Measurements from ENCODE around the gene NCOA5.

The NCOA5 gene

DNA sequence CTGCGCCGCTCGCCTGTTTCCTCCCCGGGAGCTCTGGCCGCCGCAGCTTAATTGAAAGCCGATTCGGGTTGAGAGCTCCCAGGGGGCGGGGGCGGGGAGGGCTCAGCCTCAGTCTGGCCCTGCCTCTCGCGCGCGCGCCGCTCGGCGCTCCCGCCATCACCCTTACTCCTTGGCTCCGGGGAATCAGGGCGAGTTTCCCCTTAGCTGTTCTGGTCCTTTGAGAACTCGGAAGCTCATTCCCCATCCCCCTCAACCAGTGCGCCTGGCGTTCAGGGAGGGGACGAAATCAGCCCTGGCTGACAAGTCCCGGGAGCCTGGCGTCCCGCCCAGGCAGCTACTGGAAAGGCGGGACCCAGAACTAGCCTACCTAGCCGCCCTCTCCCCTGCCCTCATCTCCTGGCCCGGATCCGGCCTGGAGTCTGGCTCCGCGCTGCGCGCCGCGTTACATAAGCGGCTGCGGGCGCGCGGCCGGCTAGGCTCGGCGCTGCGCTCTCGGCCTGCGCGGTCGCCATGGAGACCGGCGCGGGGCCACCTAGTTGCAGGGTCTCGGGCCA lies 58.0 kb downstream of the NCOA5 start (continued):
- TF ChIP-seq, protein P1, sequence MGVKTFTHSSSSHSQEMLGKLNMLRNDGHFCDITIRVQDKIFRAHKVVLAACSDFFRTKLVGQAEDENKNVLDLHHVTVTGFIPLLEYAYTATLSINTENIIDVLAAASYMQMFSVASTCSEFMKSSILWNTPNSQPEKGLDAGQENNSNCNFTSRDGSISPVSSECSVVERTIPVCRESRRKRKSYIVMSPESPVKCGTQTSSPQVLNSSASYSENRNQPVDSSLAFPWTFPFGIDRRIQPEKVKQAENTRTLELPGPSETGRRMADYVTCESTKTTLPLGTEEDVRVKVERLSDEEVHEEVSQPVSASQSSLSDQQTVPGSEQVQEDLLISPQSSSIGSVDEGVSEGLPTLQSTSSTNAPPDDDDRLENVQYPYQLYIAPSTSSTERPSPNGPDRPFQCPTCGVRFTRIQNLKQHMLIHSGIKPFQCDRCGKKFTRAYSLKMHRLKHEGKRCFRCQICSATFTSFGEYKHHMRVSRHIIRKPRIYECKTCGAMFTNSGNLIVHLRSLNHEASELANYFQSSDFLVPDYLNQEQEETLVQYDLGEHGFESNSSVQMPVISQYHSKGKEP (tag by site-specific recombination; IDR thresholded peaks at IDR 0.05): no peak
- TF ChIP-seq ZNF335 (tag by site-specific recombination; conservative IDR thresholded peaks at IDR 0.05): peak; percentile 95
- peak; percentile 22; the same call in 1 of the 2 replicates for TF ChIP-seq ZNF394 (tag by site-specific recombination; IDR thresholded peaks at IDR 0.05; ENCODE audit: borderline replicate concordance)
- TF ChIP-seq, protein P2, sequence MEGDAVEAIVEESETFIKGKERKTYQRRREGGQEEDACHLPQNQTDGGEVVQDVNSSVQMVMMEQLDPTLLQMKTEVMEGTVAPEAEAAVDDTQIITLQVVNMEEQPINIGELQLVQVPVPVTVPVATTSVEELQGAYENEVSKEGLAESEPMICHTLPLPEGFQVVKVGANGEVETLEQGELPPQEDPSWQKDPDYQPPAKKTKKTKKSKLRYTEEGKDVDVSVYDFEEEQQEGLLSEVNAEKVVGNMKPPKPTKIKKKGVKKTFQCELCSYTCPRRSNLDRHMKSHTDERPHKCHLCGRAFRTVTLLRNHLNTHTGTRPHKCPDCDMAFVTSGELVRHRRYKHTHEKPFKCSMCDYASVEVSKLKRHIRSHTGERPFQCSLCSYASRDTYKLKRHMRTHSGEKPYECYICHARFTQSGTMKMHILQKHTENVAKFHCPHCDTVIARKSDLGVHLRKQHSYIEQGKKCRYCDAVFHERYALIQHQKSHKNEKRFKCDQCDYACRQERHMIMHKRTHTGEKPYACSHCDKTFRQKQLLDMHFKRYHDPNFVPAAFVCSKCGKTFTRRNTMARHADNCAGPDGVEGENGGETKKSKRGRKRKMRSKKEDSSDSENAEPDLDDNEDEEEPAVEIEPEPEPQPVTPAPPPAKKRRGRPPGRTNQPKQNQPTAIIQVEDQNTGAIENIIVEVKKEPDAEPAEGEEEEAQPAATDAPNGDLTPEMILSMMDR (tag by site-specific recombination; IDR thresholded peaks at IDR 0.05): no peak
- TF ChIP-seq ZNF510 (tag by site-specific recombination; IDR thresholded peaks at IDR 0.05; ENCODE audit: insufficient replicate concordance): no peak
- no peak for TF ChIP-seq ZNF184 (tag by site-specific recombination; IDR thresholded peaks at IDR 0.05)
- no peak for TF ChIP-seq ZNF701 (tag by site-specific recombination; IDR thresholded peaks at IDR 0.05)
- TF ChIP-seq ZNF274 (IDR thresholded peaks at IDR 0.05; ENCODE audit: low read length): no peak
- no peak for TF ChIP-seq ZNF274 (tag by site-specific recombination; IDR thresholded peaks at IDR 0.05; ENCODE audit: borderline replicate concordance)
- TF ChIP-seq ZNF843 (tag by site-specific recombination; IDR thresholded peaks at IDR 0.05): no peak
- TF ChIP-seq FEZF1 (tag by site-specific recombination; IDR thresholded peaks at IDR 0.05): no peak
- TF ChIP-seq ZNF585B (tag by site-specific recombination; IDR thresholded peaks at IDR 0.05): no peak
- TF ChIP-seq, protein P3, sequence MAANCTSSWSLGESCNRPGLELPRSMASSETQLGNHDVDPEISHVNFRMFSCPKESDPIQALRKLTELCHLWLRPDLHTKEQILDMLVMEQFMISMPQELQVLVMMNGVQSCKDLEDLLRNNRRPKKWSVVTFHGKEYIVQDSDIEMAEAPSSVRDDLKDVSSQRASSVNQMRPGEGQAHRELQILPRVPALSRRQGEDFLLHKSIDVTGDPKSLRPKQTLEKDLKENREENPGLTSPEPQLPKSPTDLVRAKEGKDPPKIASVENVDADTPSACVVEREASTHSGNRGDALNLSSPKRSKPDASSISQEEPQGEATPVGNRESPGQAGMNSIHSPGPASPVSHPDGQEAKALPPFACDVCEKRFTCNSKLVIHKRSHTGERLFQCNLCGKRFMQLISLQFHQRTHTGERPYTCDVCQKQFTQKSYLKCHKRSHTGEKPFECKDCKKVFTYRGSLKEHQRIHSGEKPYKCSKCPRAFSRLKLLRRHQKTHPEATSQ (tag by site-specific recombination; IDR thresholded peaks at IDR 0.05): no peak
- TF ChIP-seq SP2 (tag by site-specific recombination; IDR thresholded peaks at IDR 0.05): peak; percentile 84
- TF ChIP-seq ZNF626 (tag by site-specific recombination; IDR thresholded peaks at IDR 0.05): no peak
- peak; percentile 57; the same call in 1 of the 2 replicates for TF ChIP-seq ZNF629 (tag by site-specific recombination; IDR thresholded peaks at IDR 0.05)
- TF ChIP-seq ZNF660 (tag by site-specific recombination; IDR thresholded peaks at IDR 0.05): no peak
- TF ChIP-seq, protein P4, sequence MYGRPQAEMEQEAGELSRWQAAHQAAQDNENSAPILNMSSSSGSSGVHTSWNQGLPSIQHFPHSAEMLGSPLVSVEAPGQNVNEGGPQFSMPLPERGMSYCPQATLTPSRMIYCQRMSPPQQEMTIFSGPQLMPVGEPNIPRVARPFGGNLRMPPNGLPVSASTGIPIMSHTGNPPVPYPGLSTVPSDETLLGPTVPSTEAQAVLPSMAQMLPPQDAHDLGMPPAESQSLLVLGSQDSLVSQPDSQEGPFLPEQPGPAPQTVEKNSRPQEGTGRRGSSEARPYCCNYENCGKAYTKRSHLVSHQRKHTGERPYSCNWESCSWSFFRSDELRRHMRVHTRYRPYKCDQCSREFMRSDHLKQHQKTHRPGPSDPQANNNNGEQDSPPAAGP (tag by site-specific recombination; IDR thresholded peaks at IDR 0.05): peak; percentile 79
- no peak for TF ChIP-seq ZNF211 (tag by site-specific recombination; IDR thresholded peaks at IDR 0.05; ENCODE audit: low read depth)
- TF ChIP-seq ZBTB48 (tag by site-specific recombination; IDR thresholded peaks at IDR 0.05): peak; percentile 65
- TF ChIP-seq IKZF3 (tag by site-specific recombination; IDR thresholded peaks at IDR 0.05): no peak
- 0 out of 2 replicates have a peak, but pooled peaks have one; percentile 15 for TF ChIP-seq YY2 (tag by site-specific recombination; IDR thresholded peaks at IDR 0.05)
- TF ChIP-seq ZNF785 (tag by site-specific recombination; IDR thresholded peaks at IDR 0.05): no peak
- no peak for TF ChIP-seq ZNF132 (tag by site-specific recombination; IDR thresholded peaks at IDR 0.05; ENCODE audit: borderline replicate concordance)
- no peak for TF ChIP-seq ZNF501 (tag by site-specific recombination; IDR thresholded peaks at IDR 0.05)
- 0 out of 2 replicates have a peak, but pooled peaks have one; percentile 11 for TF ChIP-seq ZBTB7A (tag by site-specific recombination; IDR thresholded peaks at IDR 0.05; ENCODE audit: low read depth)
- TF ChIP-seq, protein P5, sequence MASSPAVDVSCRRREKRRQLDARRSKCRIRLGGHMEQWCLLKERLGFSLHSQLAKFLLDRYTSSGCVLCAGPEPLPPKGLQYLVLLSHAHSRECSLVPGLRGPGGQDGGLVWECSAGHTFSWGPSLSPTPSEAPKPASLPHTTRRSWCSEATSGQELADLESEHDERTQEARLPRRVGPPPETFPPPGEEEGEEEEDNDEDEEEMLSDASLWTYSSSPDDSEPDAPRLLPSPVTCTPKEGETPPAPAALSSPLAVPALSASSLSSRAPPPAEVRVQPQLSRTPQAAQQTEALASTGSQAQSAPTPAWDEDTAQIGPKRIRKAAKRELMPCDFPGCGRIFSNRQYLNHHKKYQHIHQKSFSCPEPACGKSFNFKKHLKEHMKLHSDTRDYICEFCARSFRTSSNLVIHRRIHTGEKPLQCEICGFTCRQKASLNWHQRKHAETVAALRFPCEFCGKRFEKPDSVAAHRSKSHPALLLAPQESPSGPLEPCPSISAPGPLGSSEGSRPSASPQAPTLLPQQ (tag by site-specific recombination; IDR thresholded peaks at IDR 0.05): peak; percentile 77
- TF ChIP-seq ZSCAN23 (tag by site-specific recombination; IDR thresholded peaks at IDR 0.05): no peak
- no peak for TF ChIP-seq ZNF19 (tag by site-specific recombination; IDR thresholded peaks at IDR 0.05; ENCODE audit: low read depth)
- peak; percentile 99 for TF ChIP-seq ZBTB17 (tag by site-specific recombination; IDR thresholded peaks at IDR 0.05)
- peak; percentile 97 for TF ChIP-seq ZBTB20 (tag by site-specific recombination; IDR thresholded peaks at IDR 0.05)
- TF ChIP-seq MZF1 (tag by site-specific recombination; IDR thresholded peaks at IDR 0.05; ENCODE audit: borderline replicate concordance): peak; percentile 64; the same call in 1 of the 2 replicates
- peak; percentile 79 for TF ChIP-seq GLIS1 (tag by site-specific recombination; IDR thresholded peaks at IDR 0.05)
- TF ChIP-seq ZNF529 (tag by site-specific recombination; IDR thresholded peaks at IDR 0.05; ENCODE audit: insufficient replicate concordance): no peak

Measured in HEK293 (cell line).